AG09319 (cell line): ENCODE measurements around the gene CZIB.
"Not testable (repeated sequence)": the region's sequence is repeated elsewhere in the genome, so short reads cannot be mapped to it uniquely, and the experiment has no call there.

ENCODE experiments used
- DNase-seq: peaks from one replicate; pipeline ENCODE4 v3.0.0-alpha.2; 2010; ENCODE audit warnings: low read depth; ENCODE audit errors: extremely low read depth
- CTCF ChIP-seq: IDR thresholded peaks from 2 replicates; pipeline ENCODE4 v1.5.1; 2011; ENCODE audit warnings: low read depth, mild to moderate bottlenecking, inconsistent platforms, low read length, moderate library complexity

Gene CZIB

GRCh38 chr1:53210352-53210751 is 10.1 kb downstream of the CZIB start:
- TF ChIP-seq CTCF: no peak
- no peak for DNase-seq

DNA sequence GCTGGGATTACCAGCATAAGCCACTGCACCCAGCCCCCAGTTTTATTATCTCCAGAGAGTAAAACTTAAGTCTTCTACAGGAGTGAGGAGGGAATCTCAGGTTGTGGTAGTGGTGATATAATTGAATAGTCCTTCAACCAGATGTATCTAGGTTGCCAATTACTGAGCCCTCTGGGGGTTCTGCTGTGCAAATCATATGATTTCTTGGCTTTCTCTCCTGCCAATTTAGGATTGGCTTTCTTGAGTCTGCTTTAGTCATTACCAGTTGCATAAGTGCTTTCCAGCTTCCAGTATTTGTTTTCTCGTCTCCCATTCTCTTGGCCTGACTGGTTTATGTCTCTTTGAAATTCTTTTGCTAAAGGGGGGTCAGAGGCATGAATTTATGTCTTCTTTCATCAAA is 12.7 kb downstream of the CZIB start:
- no peak for TF ChIP-seq CTCF
- DNase-seq: no peak

DNA sequence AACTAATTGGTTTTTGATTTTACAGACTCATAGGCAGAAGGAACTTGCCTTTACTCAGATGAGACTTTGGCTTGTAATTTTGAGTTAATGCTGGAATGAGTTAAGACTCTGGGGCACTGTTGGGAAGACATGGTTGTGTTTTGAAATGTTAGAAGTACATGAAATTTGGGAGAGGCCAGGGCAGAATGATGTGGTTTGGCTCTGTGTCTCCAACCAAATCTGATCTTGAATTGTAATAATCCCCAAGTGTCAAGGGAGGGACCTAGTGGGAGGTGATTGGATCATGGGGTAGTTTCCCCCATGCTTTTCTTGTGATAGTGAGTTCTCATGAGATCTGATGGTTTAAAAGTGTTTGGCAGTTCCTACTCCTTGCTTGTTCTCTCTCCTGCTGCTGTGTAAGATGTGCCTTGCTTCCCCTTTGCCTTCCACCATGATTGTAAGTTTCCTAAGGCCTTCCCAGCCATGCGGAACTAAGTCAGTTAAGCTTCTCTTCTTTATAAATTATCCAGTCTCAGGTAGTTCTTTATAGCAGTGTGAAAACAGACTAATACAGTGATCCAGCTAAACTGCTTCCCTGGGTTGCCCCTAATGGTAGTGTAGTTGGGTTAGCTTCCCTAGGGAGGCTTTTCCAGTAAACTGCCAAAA is 13.6 kb downstream of the CZIB start:
- TF ChIP-seq CTCF: no peak
- DNase-seq: no peak

GRCh38 chr1:53206083-53206685 is 14.2 kb downstream of the CZIB start:
- not testable (repeated sequence) for DNase-seq

GRCh38 chr1:53205496-53205895 is 14.9 kb downstream of the CZIB start:
- not testable (repeated sequence) for DNase-seq

- no peak for TF ChIP-seq CTCF
- DNase-seq: no peak
Observed at GRCh38 chr1:53203466-53203865, 17.0 kb downstream of the CZIB start.

DNA sequence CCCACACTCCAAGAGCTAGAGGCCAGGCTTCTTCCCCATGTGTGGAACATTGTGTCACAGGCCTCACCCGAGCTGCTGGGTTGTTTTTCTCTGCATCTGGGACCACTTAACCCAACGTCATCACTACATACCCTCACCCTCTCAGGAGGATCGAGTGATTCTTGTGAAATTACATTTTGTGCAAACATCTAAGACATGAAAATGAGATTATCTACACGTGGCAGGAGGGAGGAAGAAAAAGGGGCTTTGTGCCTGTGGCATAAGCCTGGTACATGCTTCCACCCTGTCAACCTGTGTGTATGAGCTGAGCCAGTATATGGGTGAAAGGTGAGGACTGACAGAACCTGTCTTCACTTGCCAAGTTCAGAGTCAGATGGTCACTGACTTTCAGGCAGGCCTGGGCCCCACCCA is 22.2 kb downstream of the CZIB start:
- peak; percentile 75 for DNase-seq
- no peak for TF ChIP-seq CTCF

DNA sequence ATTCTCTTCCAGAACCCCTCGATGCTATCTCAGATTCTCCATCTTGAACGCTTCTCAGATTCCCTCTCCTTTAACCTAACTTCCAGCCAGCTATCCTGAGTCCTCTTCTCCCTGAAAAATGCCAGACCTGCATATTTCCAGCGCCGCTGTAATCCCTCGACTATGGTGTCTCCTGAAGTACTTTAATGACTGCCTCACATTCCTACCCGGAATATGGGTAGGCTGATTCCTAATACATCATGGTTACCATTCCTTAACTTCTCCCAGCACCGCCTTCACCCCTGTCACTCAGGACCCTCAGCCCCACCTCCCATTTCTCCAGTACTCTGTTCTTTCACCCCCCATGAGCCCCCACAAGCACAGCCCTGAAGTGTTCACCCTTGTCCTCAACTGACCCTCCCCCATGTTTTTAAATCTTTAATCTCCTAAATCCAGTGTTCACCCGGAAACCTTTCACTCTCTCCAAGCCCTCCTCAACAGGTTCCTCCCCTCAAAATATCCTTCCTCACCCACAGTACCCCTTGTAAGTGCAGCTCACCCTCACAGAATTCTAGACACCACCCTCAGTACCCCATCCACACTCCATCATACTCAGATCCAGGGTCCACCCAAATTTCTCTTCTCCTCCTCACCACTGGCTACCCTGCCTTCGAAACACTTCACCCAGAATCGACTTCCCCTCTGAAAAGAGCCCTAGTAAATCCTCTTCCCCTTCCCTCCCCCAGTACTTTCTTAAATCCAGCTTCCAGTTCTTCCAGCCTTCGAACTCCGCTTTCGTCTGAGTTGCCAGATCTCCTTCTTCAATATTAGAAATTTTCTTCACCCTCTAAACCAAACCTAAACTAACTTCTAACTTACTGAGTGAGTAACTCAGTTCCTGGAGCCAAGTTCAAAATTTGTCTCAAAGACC is 22.9 kb downstream of the CZIB start:
- DNase-seq: no peak
- TF ChIP-seq CTCF: no peak
